Bone marrow (tissue), 2 donors: ENCODE measurements around the gene MAP3K14.

Source experiments
- DNase-seq, 2 donors: peaks; one replicate each; lab custom pipeline; 2025; lab: John Stamatoyannopoulos, UW

The MAP3K14 gene

GRCh38 chr17:45338996-45339535 is 22.2 kb upstream of the MAP3K14 start:
- no peak for DNase-seq

- DNase-seq, result no peak
These were observed 21.4 kb upstream of the MAP3K14 start for GRCh38 chr17:45338023-45338781.

GRCh38 chr17:45336390-45337182 is 19.8 kb upstream of the MAP3K14 start:
- no peak for DNase-seq

GRCh38 chr17:45335721-45336120 is 18.9 kb upstream of the MAP3K14 start:
- no peak for DNase-seq

GRCh38 chr17:45334701-45335677 is 18.2 kb upstream of the MAP3K14 start:
- no peak for DNase-seq

- DNase-seq, result no peak
These were observed 17.4 kb upstream of the MAP3K14 start for GRCh38 chr17:45334231-45334630.

- DNase-seq, result no peak
These were observed 16.9 kb upstream of the MAP3K14 start for GRCh38 chr17:45333702-45334092.

- DNase-seq, result peak in 1 of 2 donors; percentile 75
These were observed 16.3 kb upstream of the MAP3K14 start for GRCh38 chr17:45332989-45333701.

GRCh38 chr17:45332505-45332904 is 15.7 kb upstream of the MAP3K14 start:
- no peak for DNase-seq

- DNase-seq, result no peak
These were observed 9.8 kb upstream of the MAP3K14 start for GRCh38 chr17:45326626-45327025.

GRCh38 chr17:45325810-45326209 is 9.0 kb upstream of the MAP3K14 start:
- no peak for DNase-seq

- DNase-seq, result no peak
These were observed 7.5 kb upstream of the MAP3K14 start for GRCh38 chr17:45324336-45324735.

- no peak for DNase-seq
These were observed 5.3 kb upstream of the MAP3K14 start for GRCh38 chr17:45322168-45322567.

- peak in 1 of 2 donors; percentile 80 for DNase-seq
These were observed 4.2 kb upstream of the MAP3K14 start for GRCh38 chr17:45320931-45321461.

- DNase-seq, result no peak
These were observed 3.6 kb upstream of the MAP3K14 start for GRCh38 chr17:45320349-45320930.

GRCh38 chr17:45319239-45319703 is 2.5 kb upstream of the MAP3K14 start:
- no peak for DNase-seq

- DNase-seq, result no peak
These were observed 1.9 kb upstream of the MAP3K14 start for GRCh38 chr17:45318561-45319230.

GRCh38 chr17:45317111-45317928 is 500 bp upstream of the MAP3K14 start:
- peak; percentile 99 to 100 for DNase-seq
